MM.1S (cell line): ENCODE measurements around the gene CHMP4A.

Source experiments
- CTCF ChIP-seq: fragments of 300-600 bp; sonication (generic); IDR thresholded peaks from 2 replicates; pipeline ENCODE4 v1.5.1; 2016; ENCODE audit warnings: antibody characterized with exemption, low read length, mixed read lengths
- EZH2 ChIP-seq: fragments of 300-600 bp; sonication (generic); optimal IDR thresholded peaks from 2 replicates; pipeline ENCODE3; 2017; ENCODE audit warnings: low read depth, mild to moderate bottlenecking, antibody characterized with exemption, low read length, mixed read lengths

- no peak for TF ChIP-seq CTCF
- no peak for TF ChIP-seq EZH2
Measured at GRCh38 chr14:24247422-24247821, 34.1 kb upstream of the CHMP4A start.
